Skeletal muscle satellite cell (primary cell): Measurements from ENCODE around the gene CLDND2.
"Not testable (repeated sequence)": the region's sequence is repeated elsewhere in the genome, so short reads cannot be mapped to it uniquely, and the experiment has no call there.

Source experiments
- H3K27me3 ChIP-seq: 2 replicates; pipeline ENCODE4 v1.7.0; 2013; ENCODE audit warnings: low read length; ENCODE audit not compliant: control insufficient read depth, insufficient read depth
- H3K36me3 ChIP-seq: 2 replicates; pipeline ENCODE4 v1.7.0; 2013; ENCODE audit warnings: mild to moderate bottlenecking, control low read depth, low read length; ENCODE audit not compliant: insufficient read depth
- H3K4me1 ChIP-seq: 2 replicates; pipeline ENCODE4 v1.7.0; 2013; ENCODE audit warnings: low read length; ENCODE audit not compliant: control insufficient read depth, insufficient read depth
- H3K4me2 ChIP-seq: 2 replicates; pipeline ENCODE4 v1.7.0; 2013; ENCODE audit warnings: mild to moderate bottlenecking, low read length
- H3K4me3 ChIP-seq: 2 replicates; pipeline ENCODE4 v1.7.0; 2013; ENCODE audit warnings: low read length
- H3K9ac ChIP-seq: 2 replicates; pipeline ENCODE4 v1.7.0; 2013; ENCODE audit warnings: mild to moderate bottlenecking, low read depth, low read length, moderate library complexity
- H3K9me3 ChIP-seq: replicated peaks from 2 replicates; pipeline ENCODE4 v1.7.0; 2013; ENCODE audit warnings: mild to moderate bottlenecking, control low read depth, low read length

CLDND2 gene

GRCh38 chr19:51398096-51398704 is 29.4 kb upstream of the CLDND2 start:
- no peak overlapping the region for H3K4me2 ChIP-seq
- peaks cover 6% of the 10 kb centered on the region for H3K4me1 ChIP-seq
- H3K4me3 ChIP-seq: no peak overlapping the region
- H3K36me3 ChIP-seq: no peaks in the 10 kb centered on the region
- H3K27me3 ChIP-seq: no peaks in the 10 kb centered on the region
- no peaks in the 10 kb centered on the region for H3K9me3 ChIP-seq
- no peak overlapping the region for H3K9ac ChIP-seq

- H3K9me3 ChIP-seq, H3K36me3 ChIP-seq, H3K4me3 ChIP-seq, H3K4me1 ChIP-seq, H3K9ac ChIP-seq, H3K27me3 ChIP-seq, H3K4me2 ChIP-seq: not testable (repeated sequence)
These were observed 28.6 kb upstream of the CLDND2 start for GRCh38 chr19:51397453-51397852.

GRCh38 chr19:51396175-51396574 is 27.4 kb upstream of the CLDND2 start:
- H3K4me1 ChIP-seq: peaks cover 6% of the 10 kb centered on the region
- no peak overlapping the region for H3K4me3 ChIP-seq
- no peak overlapping the region for H3K4me2 ChIP-seq
- H3K27me3 ChIP-seq: no peaks in the 10 kb centered on the region
- no peaks in the 10 kb centered on the region for H3K36me3 ChIP-seq
- no peak overlapping the region for H3K9ac ChIP-seq
- no peaks in the 10 kb centered on the region for H3K9me3 ChIP-seq

- peak overlapping the region; percentile 78 for H3K4me2 ChIP-seq
- no peaks in the 10 kb centered on the region for H3K36me3 ChIP-seq
- peaks cover 6% of the 10 kb centered on the region for H3K4me1 ChIP-seq
- no peaks in the 10 kb centered on the region for H3K9me3 ChIP-seq
- no peaks in the 10 kb centered on the region for H3K27me3 ChIP-seq
- H3K9ac ChIP-seq: peak overlapping the region; percentile 79
- peak overlapping the region; percentile 69 for H3K4me3 ChIP-seq
These were observed 25.4 kb upstream of the CLDND2 start for GRCh38 chr19:51394050-51394836.

GRCh38 chr19:51392701-51393100 is 23.9 kb upstream of the CLDND2 start:
- Histone ChIP-seq H3K9ac (no peak overlapping the region), H3K4me3 (no peak overlapping the region), H3K27me3 (no peaks in the 10 kb centered on the region), H3K9me3 (no peaks in the 10 kb centered on the region), H3K4me1 (peaks cover 6% of the 10 kb centered on the region), H3K36me3 (no peaks in the 10 kb centered on the region), H3K4me2 (no peak overlapping the region)

- no peak overlapping the region for H3K9ac ChIP-seq
- H3K4me3 ChIP-seq: no peak overlapping the region
These were observed 22.3 kb upstream of the CLDND2 start for GRCh38 chr19:51391073-51391611.

GRCh38 chr19:51389143-51389542 is 20.3 kb upstream of the CLDND2 start:
- H3K27me3 ChIP-seq: no peaks in the 10 kb centered on the region
- H3K9me3 ChIP-seq: no peaks in the 10 kb centered on the region
- no peak overlapping the region for H3K4me2 ChIP-seq
- H3K9ac ChIP-seq: no peak overlapping the region
- no peaks in the 10 kb centered on the region for H3K4me1 ChIP-seq
- H3K4me3 ChIP-seq: no peak overlapping the region
- no peaks in the 10 kb centered on the region for H3K36me3 ChIP-seq

More at GRCh38 chr19:51391073-51391611, 22.3 kb upstream of the CLDND2 start:
- no peaks in the 10 kb centered on the region for H3K9me3 ChIP-seq
- H3K27me3 ChIP-seq: no peaks in the 10 kb centered on the region
- H3K4me2 ChIP-seq: no peak overlapping the region
- H3K36me3 ChIP-seq: no peaks in the 10 kb centered on the region
- peaks cover 6% of the 10 kb centered on the region for H3K4me1 ChIP-seq

GRCh38 chr19:51387924-51388389 is 19.2 kb upstream of the CLDND2 start, which contains the start of gene LIM2:
Gene LIM2 (minus strand): TSS chr19:51387974. CDS start chr19:51387443, 531 bp downstream.
- Histone ChIP-seq H3K4me1 (no peaks in the 10 kb centered on the region), H3K9ac (no peak within 1 kb of the TSS), H3K4me3 (no peak within 1 kb of the TSS), H3K9me3 (no peaks in the 10 kb centered on the region), H3K4me2 (no peak within 1 kb of the TSS), H3K27me3 (no peaks in the 10 kb centered on the region), H3K36me3 (no peaks in the 10 kb centered on the region)

GRCh38 chr19:51386882-51387520 is 18.2 kb upstream of the CLDND2 start:
- Histone ChIP-seq H3K27me3 (no peaks in the 10 kb centered on the region), H3K9me3 (no peaks in the 10 kb centered on the region), H3K4me1 (no peaks in the 10 kb centered on the region), H3K9ac (no peak overlapping the region), H3K36me3 (no peaks in the 10 kb centered on the region), H3K4me2 (no peak overlapping the region), H3K4me3 (no peak overlapping the region)

GRCh38 chr19:51382004-51382403 is 13.2 kb upstream of the CLDND2 start:
- Histone ChIP-seq H3K9ac (no peak overlapping the region), H3K36me3 (no peaks in the 10 kb centered on the region), H3K4me3 (no peak overlapping the region), H3K4me1 (no peaks in the 10 kb centered on the region), H3K27me3 (no peaks in the 10 kb centered on the region), H3K9me3 (no peaks in the 10 kb centered on the region), H3K4me2 (no peak overlapping the region)

- Histone ChIP-seq H3K4me2 (no peak overlapping the region), H3K9me3 (no peaks in the 10 kb centered on the region), H3K4me3 (no peak overlapping the region), H3K4me1 (no peaks in the 10 kb centered on the region), H3K9ac (no peak overlapping the region), H3K36me3 (no peaks in the 10 kb centered on the region), H3K27me3 (no peaks in the 10 kb centered on the region)
These were observed 11.6 kb upstream of the CLDND2 start for GRCh38 chr19:51380379-51380778.
